ENCODE data around the gene SPEM1. TPM values are rescaled to one million over a fixed set of nuclear protein-coding genes. Genes with fewer than 3 reads are reported as not detected.

The SPEM1 gene
- total RNA-seq, 2 experiments from 2014 or later: 0.36 TPM; not detected in 1

- ATAC-seq (no peak), DNase-seq (no peak)
- H3K4me3 Mint-ChIP-seq: no peak within 1 kb of the TSS
- no peak within 1 kb of the TSS for H3K27ac Mint-ChIP-seq
- intact Hi-C loops (cut with micrococcal nuclease): no loop called here
- H3K36me3 Mint-ChIP-seq (ENCODE audit: low read depth): no peaks in the 10 kb centered on the region
- CTCF ChIA-PET: no interaction called here
- POLR2A ChIA-PET: no interaction called here
- no peaks in the 10 kb centered on the region for H3K27me3 Mint-ChIP-seq
- no peaks in the 10 kb centered on the region for H3K4me1 Mint-ChIP-seq (ENCODE audit: low read depth)
- TF ChIP-seq, protein P1, sequence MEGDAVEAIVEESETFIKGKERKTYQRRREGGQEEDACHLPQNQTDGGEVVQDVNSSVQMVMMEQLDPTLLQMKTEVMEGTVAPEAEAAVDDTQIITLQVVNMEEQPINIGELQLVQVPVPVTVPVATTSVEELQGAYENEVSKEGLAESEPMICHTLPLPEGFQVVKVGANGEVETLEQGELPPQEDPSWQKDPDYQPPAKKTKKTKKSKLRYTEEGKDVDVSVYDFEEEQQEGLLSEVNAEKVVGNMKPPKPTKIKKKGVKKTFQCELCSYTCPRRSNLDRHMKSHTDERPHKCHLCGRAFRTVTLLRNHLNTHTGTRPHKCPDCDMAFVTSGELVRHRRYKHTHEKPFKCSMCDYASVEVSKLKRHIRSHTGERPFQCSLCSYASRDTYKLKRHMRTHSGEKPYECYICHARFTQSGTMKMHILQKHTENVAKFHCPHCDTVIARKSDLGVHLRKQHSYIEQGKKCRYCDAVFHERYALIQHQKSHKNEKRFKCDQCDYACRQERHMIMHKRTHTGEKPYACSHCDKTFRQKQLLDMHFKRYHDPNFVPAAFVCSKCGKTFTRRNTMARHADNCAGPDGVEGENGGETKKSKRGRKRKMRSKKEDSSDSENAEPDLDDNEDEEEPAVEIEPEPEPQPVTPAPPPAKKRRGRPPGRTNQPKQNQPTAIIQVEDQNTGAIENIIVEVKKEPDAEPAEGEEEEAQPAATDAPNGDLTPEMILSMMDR (IDR thresholded peaks at IDR 0.05): no peak
- no peaks in the 10 kb centered on the region for H3K9me3 Mint-ChIP-seq
Observed at GRCh38 chr17:7428557-7428956, 8.4 kb downstream of the SPEM1 start, which contains the start of gene SPEM3. TSS of gene SPEM3 (plus strand) at chr17:7428857. CDS start at chr17:7428903, 46 bp downstream.

DNA sequence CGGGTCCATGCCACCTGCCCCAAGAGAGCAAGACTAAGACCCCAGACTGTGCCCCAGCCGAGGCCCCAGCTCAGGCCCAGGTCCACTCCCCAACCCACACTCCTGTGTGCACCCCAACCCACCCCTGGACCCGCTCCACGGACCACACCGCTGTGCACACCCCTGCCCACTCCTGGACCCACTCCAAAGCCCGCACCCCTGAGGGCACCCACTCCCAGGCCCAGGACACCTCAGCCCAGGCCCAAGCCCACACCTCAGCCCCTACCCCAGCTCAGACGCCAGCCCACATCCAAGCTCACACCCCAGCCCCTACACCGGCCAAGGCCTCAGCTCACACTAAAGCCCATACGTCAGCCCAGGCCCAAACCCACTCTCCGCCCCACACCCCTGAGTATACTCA is 9.6 kb downstream of the SPEM1 start:
- Mint-ChIP-seq H3K27ac (no peak overlapping the region), H3K4me3 (no peak overlapping the region), H3K9me3 (no peaks in the 10 kb centered on the region), H3K4me1 (ENCODE audit: low read depth) (no peaks in the 10 kb centered on the region), H3K36me3 (ENCODE audit: low read depth) (no peaks in the 10 kb centered on the region), H3K27me3 (no peaks in the 10 kb centered on the region)
- POLR2A ChIA-PET: interaction anchor here (1.9 kb wide), 1 partner anchor 257 kb away, joined by 4 read pairs; the partner anchor contains the start of gene TP53
- intact Hi-C loops (cut with micrococcal nuclease): no loop called here
- DNase-seq (no peak), ATAC-seq (no peak)
- CTCF ChIA-PET: no interaction called here
- TF ChIP-seq, protein P1 (IDR thresholded peaks at IDR 0.05): no peak

- POLR2A ChIA-PET: interaction anchor here (1.5 to 1.9 kb wide), 2 partner anchors 53 to 256 kb away, joined by 4 to 7 read pairs; partner anchors contain the start of genes POLR2A and TP53
- no peak overlapping the region for H3K27ac Mint-ChIP-seq
Observed at GRCh38 chr17:7431231-7431630, 11.1 kb downstream of the SPEM1 start.

GRCh38 chr17:7432296-7432695 is 12.2 kb downstream of the SPEM1 start:
- Mint-ChIP-seq H3K27ac (no peak overlapping the region), H3K36me3 (ENCODE audit: low read depth) (peaks cover 5% of the 10 kb centered on the region), H3K4me3 (no peak overlapping the region), H3K27me3 (no peaks in the 10 kb centered on the region), H3K9me3 (no peaks in the 10 kb centered on the region), H3K4me1 (ENCODE audit: low read depth) (peaks cover 7% of the 10 kb centered on the region)
- ATAC-seq: no peak
- ChIA-PET CTCF (interaction anchor here (0.8 to 1.3 kb wide), 2 partner anchors 43 to 157 kb away, joined by 3 to 4 read pairs; no protein-coding TSS in a partner anchor), POLR2A (interaction anchor here (0.9 to 1.5 kb wide), 2 partner anchors 30 to 52 kb away, joined by 3 to 7 read pairs; partner anchors contain the start of gene POLR2A)
- DNase-seq: no peak
- TF ChIP-seq, protein P1 (IDR thresholded peaks at IDR 0.05): no peak
- intact Hi-C loops (cut with micrococcal nuclease): no loop called here

More at GRCh38 chr17:7431231-7431630, 11.1 kb downstream of the SPEM1 start:
- TF ChIP-seq, protein P1 (IDR thresholded peaks at IDR 0.05): no peak
- CTCF ChIA-PET: interaction anchor here (1.2 kb wide), 1 partner anchor 75 kb away, joined by 4 read pairs; no protein-coding TSS in a partner anchor
- H3K4me3 Mint-ChIP-seq: no peak overlapping the region
- H3K36me3 Mint-ChIP-seq (ENCODE audit: low read depth): no peaks in the 10 kb centered on the region
- intact Hi-C loops (cut with micrococcal nuclease): no loop called here
- no peaks in the 10 kb centered on the region for H3K9me3 Mint-ChIP-seq
- DNase-seq: no peak
- H3K27me3 Mint-ChIP-seq: no peaks in the 10 kb centered on the region
- ATAC-seq: no peak
- peaks cover 2% of the 10 kb centered on the region for H3K4me1 Mint-ChIP-seq (ENCODE audit: low read depth)

All from activated CD8-positive, alpha-beta T cell treated with anti-CD3 and anti-CD28 coated beads for 36 hours (primary cell).